Measurements from ENCODE around the gene FLNB. TPM values are rescaled to one million over a fixed set of nuclear protein-coding genes. Genes with fewer than 3 reads are reported as not detected.

FLNB gene
- total and polyA plus RNA-seq, 10 of the 15 experiments (the other 5 are each of a cell fraction or from before 2014, with no cell fraction given), result 13.6 to 51.8 (median 26.4) TPM

GRCh38 chr3:58148049-58148448 is 139.8 kb downstream of the FLNB start:
- POLR2A ChIA-PET, result no interaction called here
- no peaks in the 10 kb centered on the region for H3K27me3 ChIP-seq (replicated peaks in 1 of 2; ENCODE audit: control insufficient read depth in 2 of 2, insufficient read depth in 2 of 2, low read length in 1 of 2)
- no peak for FAIRE-seq
- in situ Hi-C loops (cut with MboI), result no loop called here
- no peaks in the 10 kb centered on the region for H4K20me1 ChIP-seq (ENCODE audit: control insufficient read depth, insufficient read depth)
- CTCF ChIA-PET, result interaction anchor here (0.6 kb wide), 1 partner anchor 147 kb away, joined by 3 read pairs; no protein-coding TSS in a partner anchor
- intact Hi-C loops (cut with micrococcal nuclease; ENCODE audit: unreplicated experiment), result no loop called here
- H3K79me2 ChIP-seq (ENCODE audit: control insufficient read depth, insufficient read depth, low read length), result no peaks in the 10 kb centered on the region
- SMC1A ChIA-PET (ENCODE audit: uncharacterized antibody, unreplicated experiment), result no interaction called here
- no peak overlapping the region for H3K27ac ChIP-seq (ENCODE audit: control insufficient read depth, insufficient read depth)
- no TSS peak for BruUV-seq (replicated peaks)
- no peaks in the 10 kb centered on the region for H3K4me1 ChIP-seq (ENCODE audit: control insufficient read depth, insufficient read depth, low read length)
- no peak overlapping the region for H3K9ac ChIP-seq (ENCODE audit: control insufficient read depth, insufficient read depth, low read length)
- H2AFZ ChIP-seq (ENCODE audit: control insufficient read depth, low read depth, low read length), result no peak overlapping the region
- RAD21 ChIA-PET (ENCODE audit: unreplicated experiment), result no interaction called here
- ATAC-seq, result no peak
- WGBS (ENCODE audit: insufficient coverage, insufficient replicate concordance, low lambda C conversion rate, missing lambda C conversion rate), result 86% methylated on average over 9 of the region's 9 CpGs
- H3K4me2 ChIP-seq (ENCODE audit: control insufficient read depth, insufficient read depth), result no peak overlapping the region
- H3K9me3 ChIP-seq (replicated peaks; ENCODE audit: control insufficient read depth, insufficient read depth, low read length), result no peaks in the 10 kb centered on the region
- TF ChIP-seq KLF5 (IDR thresholded peaks at IDR 0.05; ENCODE audit: partially characterized antibody), result no peak
- no peak for TF ChIP-seq RB1 (IDR thresholded peaks at IDR 0.05; ENCODE audit: borderline replicate concordance)
- TF ChIP-seq, protein P1, sequence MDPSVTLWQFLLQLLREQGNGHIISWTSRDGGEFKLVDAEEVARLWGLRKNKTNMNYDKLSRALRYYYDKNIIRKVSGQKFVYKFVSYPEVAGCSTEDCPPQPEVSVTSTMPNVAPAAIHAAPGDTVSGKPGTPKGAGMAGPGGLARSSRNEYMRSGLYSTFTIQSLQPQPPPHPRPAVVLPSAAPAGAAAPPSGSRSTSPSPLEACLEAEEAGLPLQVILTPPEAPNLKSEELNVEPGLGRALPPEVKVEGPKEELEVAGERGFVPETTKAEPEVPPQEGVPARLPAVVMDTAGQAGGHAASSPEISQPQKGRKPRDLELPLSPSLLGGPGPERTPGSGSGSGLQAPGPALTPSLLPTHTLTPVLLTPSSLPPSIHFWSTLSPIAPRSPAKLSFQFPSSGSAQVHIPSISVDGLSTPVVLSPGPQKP (IDR thresholded peaks at IDR 0.05; ENCODE audit: low read depth, low read length), result no peak
- TF ChIP-seq GABPA (IDR thresholded peaks at IDR 0.05; ENCODE audit: low read depth), result no peak
- no peak for TF ChIP-seq CREB1 (IDR thresholded peaks at IDR 0.05; ENCODE audit: low read depth)
- no peak for TF ChIP-seq MYC (IDR thresholded peaks at IDR 0.05; ENCODE audit: insufficient read depth, insufficient read length, insufficient replicate concordance, low read length, severe bottlenecking)
- no peak for TF ChIP-seq DPF2 (IDR thresholded peaks at IDR 0.05)
- TF ChIP-seq CHD4 (IDR thresholded peaks at IDR 0.05), result no peak
- TF ChIP-seq SREBF2 (IDR thresholded peaks at IDR 0.05; ENCODE audit: low read length), result no peak
- no peak for TF ChIP-seq ATF3 (IDR thresholded peaks at IDR 0.05; ENCODE audit: borderline replicate concordance, extremely low read depth, low read depth, low read length)
- TF ChIP-seq CBX3 (IDR thresholded peaks at IDR 0.05; ENCODE audit: borderline replicate concordance, low read depth), result no peak
- TF ChIP-seq PRDM15 (CRISPR knock-in tag; IDR thresholded peaks at IDR 0.05), result no peak
- no peak for TF ChIP-seq BCL11A (IDR thresholded peaks at IDR 0.05; ENCODE audit: low read depth, low read length)
- TF ChIP-seq PKNOX1 (IDR thresholded peaks at IDR 0.05), result no peak
- no peak for TF ChIP-seq HDAC2 (IDR thresholded peaks at IDR 0.05)
- TF ChIP-seq HDGF (IDR thresholded peaks at IDR 0.05), result no peak
- TF ChIP-seq CEBPB (IDR thresholded peaks at IDR 0.05; ENCODE audit: borderline replicate concordance in 1 of 2, low read depth in 2 of 2, low read length in 2 of 2), result no peak
- no peak for TF ChIP-seq NR2F1 (conservative IDR thresholded peaks at IDR 0.05)
- peaks cover 5 to 10% of the 10 kb centered on the region in 2 experiments; a peak in 3 of 4 replicates for H3K36me3 ChIP-seq (ENCODE audit: control insufficient read depth in 2 of 2, insufficient read depth in 2 of 2, low read length in 1 of 2)
- no peak for DNase-seq (ENCODE audit: low read depth, low spot score)
- no peak overlapping the region for H3K4me3 ChIP-seq

Measured in GM12878 (cell line).